Neural progenitor cell (in vitro differentiated cells): ENCODE measurements around the gene ELOVL2.

ENCODE experiments used
- EZH2 ChIP-seq: fragments of 200-600 bp; sonication (generic); IDR thresholded peaks from 2 replicates; pipeline ENCODE4 v1.6.1; 2017; ENCODE audit warnings: antibody characterized with exemption, mild to moderate bottlenecking, moderate library complexity
- EZH2phosphoT487 ChIP-seq: fragments of 200-600 bp; sonication (generic); IDR thresholded peaks from 2 replicates; pipeline ENCODE4 v1.6.1; 2017; ENCODE audit warnings: antibody characterized with exemption
- TF ChIP-seq, protein P1 (sequence below): fragments of 200-600 bp; sonication (generic); IDR thresholded peaks from 2 replicates; pipeline ENCODE4 v1.5.1; 2017; ENCODE audit warnings: antibody characterized with exemption, mild to moderate bottlenecking

GRCh38 chr6:11085758-11086435 lies 41.8 kb upstream of the ELOVL2 start:
- TF ChIP-seq EZH2 (no peak), EZH2phosphoT487 (no peak)
- TF ChIP-seq, protein P1, sequence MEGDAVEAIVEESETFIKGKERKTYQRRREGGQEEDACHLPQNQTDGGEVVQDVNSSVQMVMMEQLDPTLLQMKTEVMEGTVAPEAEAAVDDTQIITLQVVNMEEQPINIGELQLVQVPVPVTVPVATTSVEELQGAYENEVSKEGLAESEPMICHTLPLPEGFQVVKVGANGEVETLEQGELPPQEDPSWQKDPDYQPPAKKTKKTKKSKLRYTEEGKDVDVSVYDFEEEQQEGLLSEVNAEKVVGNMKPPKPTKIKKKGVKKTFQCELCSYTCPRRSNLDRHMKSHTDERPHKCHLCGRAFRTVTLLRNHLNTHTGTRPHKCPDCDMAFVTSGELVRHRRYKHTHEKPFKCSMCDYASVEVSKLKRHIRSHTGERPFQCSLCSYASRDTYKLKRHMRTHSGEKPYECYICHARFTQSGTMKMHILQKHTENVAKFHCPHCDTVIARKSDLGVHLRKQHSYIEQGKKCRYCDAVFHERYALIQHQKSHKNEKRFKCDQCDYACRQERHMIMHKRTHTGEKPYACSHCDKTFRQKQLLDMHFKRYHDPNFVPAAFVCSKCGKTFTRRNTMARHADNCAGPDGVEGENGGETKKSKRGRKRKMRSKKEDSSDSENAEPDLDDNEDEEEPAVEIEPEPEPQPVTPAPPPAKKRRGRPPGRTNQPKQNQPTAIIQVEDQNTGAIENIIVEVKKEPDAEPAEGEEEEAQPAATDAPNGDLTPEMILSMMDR, result no peak
